Tibial nerve (tissue), 4 donors: Measurements from ENCODE around the gene GDF7. TPM values are rescaled to one million over a fixed set of nuclear protein-coding genes. Genes with fewer than 3 reads are reported as not detected.

Source experiments
- DNase-seq, 2 donors: peaks; one replicate each; pipeline ENCODE4 v3.0.0-alpha.2; 2019; ENCODE audit warnings: low spot score in 2 of 2
- H3K27ac ChIP-seq, 4 donors: fragments of 200-600 bp; sonication (generic) in 3 of 4; one replicate each; pipeline ENCODE4 v1.5.1; 2017 to 2019; ENCODE audit warnings: mild to moderate bottlenecking in 1 of 4
- H3K27me3 ChIP-seq, 2 donors: fragments of 200-600 bp; sonication (generic) in 1 of 2; one replicate each; pipeline versions ENCODE4 v1.5.1 to v1.6.0; 2017 to 2019
- H3K36me3 ChIP-seq, 3 donors: fragments of 200-600 bp; sonication (generic); one replicate each; pipeline ENCODE4 v1.5.1; 2018 to 2019
- H3K4me1 ChIP-seq, 4 donors: fragments of 200-600 bp; sonication (generic) in 3 of 4; one replicate each; pipeline ENCODE4 v1.5.1; 2017 to 2019
- H3K4me3 ChIP-seq, 4 donors: fragments of 200-600 bp; sonication (generic) in 3 of 4; one replicate each; pipeline ENCODE4 v1.5.1; 2017 to 2019; ENCODE audit warnings: mild to moderate bottlenecking in 1 of 4, moderate library complexity in 1 of 4
- H3K9me3 ChIP-seq, 4 donors: fragments of 200-600 bp; sonication (generic) in 3 of 4; one replicate each; pipeline ENCODE4 v1.5.1; 2017 to 2019
- CTCF ChIP-seq, 5 experiments: fragments of 200-600 bp in 3 of 5; fragments of 450-650 bp in 2 of 5; sonication (generic) in 3 of 5; IDR thresholded peaks; one replicate each; pipeline ENCODE4 v1.5.1; 2016 to 2019; ENCODE audit warnings: antibody characterized with exemption in 5 of 5, mild to moderate bottlenecking in 3 of 5, moderate library complexity in 2 of 5
- EP300 ChIP-seq, 2 donors: sonication (generic); formaldehyde crosslinking; IDR thresholded peaks; one replicate each; pipeline ENCODE4 v1.6.1; 2017; ENCODE audit warnings: antibody characterized with exemption in 2 of 2, mild to moderate bottlenecking in 1 of 2
- POLR2A ChIP-seq, 2 donors: fragments of 450-650 bp; IDR thresholded peaks; one replicate each; pipeline ENCODE4 v1.6.1; 2017; ENCODE audit warnings: antibody characterized with exemption in 2 of 2, mild to moderate bottlenecking in 2 of 2, moderate library complexity in 2 of 2
- WGBS, 2 donors: methylation state at CpG; one replicate each; pipeline ENCODE4 v1.1.5; 2018; 5-methylcytosine and 5-hydroxymethylcytosine counted together
- total RNA-seq, 4 donors: library from RNA; depleted of rRNA; stranded (reverse); fragments of >200 nt; gene quantifications; one replicate each; pipeline ENCODE4 v1.1.0, GENCODE V29; 2016

Gene GDF7
- total RNA-seq, 4 donors from 2014 or later, result 6.3 to 20.0 (median 16.6) TPM

- WGBS, 2 donors, result 84 to 90% methylated on average over 16 of the region's 16 CpGs
- H3K9me3 ChIP-seq, result no peaks in the 10 kb centered on the region
- H3K27me3 ChIP-seq, result no peaks in the 10 kb centered on the region
- peaks cover 0 to 30% (median 11%) of the 10 kb centered on the region in 4 donors for H3K4me1 ChIP-seq
- no peak overlapping the region for H3K4me3 ChIP-seq
- H3K27ac ChIP-seq, result peak overlapping the region in 1 of 4 donors; percentile 78
- no peak for DNase-seq
- TF ChIP-seq POLR2A (IDR thresholded peaks at IDR 0.05) (no peak), EP300 (IDR thresholded peaks at IDR 0.05) (no peak), CTCF (IDR thresholded peaks at IDR 0.05) (no peak)
- H3K36me3 ChIP-seq, result peaks cover 0 to 49% (median 0%) of the 10 kb centered on the region in 3 donors
Measured at GRCh38 chr2:20627712-20628380, 39.1 kb upstream of the GDF7 start.

- Histone ChIP-seq H3K9me3 (no peaks in the 10 kb centered on the region), H3K4me1 (peaks cover 0 to 36% (median 17%) of the 10 kb centered on the region in 4 donors), H3K27me3 (no peaks in the 10 kb centered on the region), H3K27ac (no peak overlapping the region), H3K36me3 (peaks cover 0 to 42% (median 0%) of the 10 kb centered on the region in 3 donors), H3K4me3 (no peak overlapping the region)
- 84 to 88% methylated on average over 6 of the region's 6 CpGs for WGBS, 2 donors
- no peak for DNase-seq
- no peak for TF ChIP-seq CTCF (IDR thresholded peaks at IDR 0.05)
- TF ChIP-seq EP300 (IDR thresholded peaks at IDR 0.05), result no peak
- TF ChIP-seq POLR2A (IDR thresholded peaks at IDR 0.05), result no peak
Measured at GRCh38 chr2:20629181-20629580, 37.8 kb upstream of the GDF7 start.

- Histone ChIP-seq H3K4me3 (no peak overlapping the region), H3K9me3 (no peaks in the 10 kb centered on the region), H3K4me1 (peaks cover 0 to 41% (median 22%) of the 10 kb centered on the region in 4 donors), H3K36me3 (peaks cover 0 to 37% (median 0%) of the 10 kb centered on the region in 3 donors), H3K27ac (no peak overlapping the region), H3K27me3 (no peaks in the 10 kb centered on the region)
- DNase-seq, result no peak
- 70 to 72% methylated on average over 2 to 11 of the region's 12 CpGs for WGBS, 2 donors
- TF ChIP-seq EP300 (IDR thresholded peaks at IDR 0.05) (no peak), POLR2A (IDR thresholded peaks at IDR 0.05) (no peak), CTCF (IDR thresholded peaks at IDR 0.05) (no peak)
Measured at GRCh38 chr2:20629581-20630171, 37.3 kb upstream of the GDF7 start.

- 89 to 91% methylated on average over 4 of the region's 4 CpGs for WGBS, 2 donors
- DNase-seq, result no peak
- no peak overlapping the region for H3K4me3 ChIP-seq
- H3K36me3 ChIP-seq, result peaks cover 0 to 35% (median 0%) of the 10 kb centered on the region in 3 donors
- no peaks in the 10 kb centered on the region for H3K9me3 ChIP-seq
- peaks cover 0 to 43% (median 32%) of the 10 kb centered on the region in 4 donors for H3K4me1 ChIP-seq
- no peak overlapping the region for H3K27ac ChIP-seq
- no peak for TF ChIP-seq CTCF (IDR thresholded peaks at IDR 0.05)
- TF ChIP-seq POLR2A (IDR thresholded peaks at IDR 0.05), result no peak
- no peak for TF ChIP-seq EP300 (IDR thresholded peaks at IDR 0.05)
- no peaks in the 10 kb centered on the region for H3K27me3 ChIP-seq
Measured at GRCh38 chr2:20630967-20631366, 36.0 kb upstream of the GDF7 start.

- Histone ChIP-seq H3K36me3 (peaks cover 0 to 43% (median 0%) of the 10 kb centered on the region in 3 donors), H3K4me3 (no peak overlapping the region), H3K27ac (no peak overlapping the region), H3K9me3 (no peaks in the 10 kb centered on the region), H3K4me1 (peaks cover 0 to 43% (median 31%) of the 10 kb centered on the region in 4 donors), H3K27me3 (no peaks in the 10 kb centered on the region)
- WGBS, 2 donors, result 78 to 83% methylated on average over 5 to 6 of the region's 6 CpGs
- DNase-seq, result no peak
- TF ChIP-seq EP300 (IDR thresholded peaks at IDR 0.05), result no peak
- TF ChIP-seq POLR2A (IDR thresholded peaks at IDR 0.05), result no peak
- no peak for TF ChIP-seq CTCF (IDR thresholded peaks at IDR 0.05)
Measured at GRCh38 chr2:20631617-20632307, 35.2 kb upstream of the GDF7 start.
